ENCODE measurements around the gene SLC9A5.

DNA sequence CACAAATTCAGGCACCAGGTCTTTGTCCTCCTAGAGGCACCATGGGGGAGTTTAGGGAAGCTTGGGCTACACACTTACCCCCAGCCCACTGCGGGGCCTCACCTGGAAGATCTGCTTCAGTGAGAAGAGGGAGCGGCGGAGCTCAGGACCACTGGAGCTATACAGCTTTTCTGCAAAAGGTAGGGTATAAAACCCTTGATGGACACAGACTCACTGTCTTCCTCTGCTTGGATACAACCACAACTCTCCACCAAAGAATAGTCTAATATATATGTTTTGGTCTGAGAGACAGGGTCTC lies 10.6 kb upstream of the SLC9A5 start:
- TF ChIP-seq, protein P1, sequence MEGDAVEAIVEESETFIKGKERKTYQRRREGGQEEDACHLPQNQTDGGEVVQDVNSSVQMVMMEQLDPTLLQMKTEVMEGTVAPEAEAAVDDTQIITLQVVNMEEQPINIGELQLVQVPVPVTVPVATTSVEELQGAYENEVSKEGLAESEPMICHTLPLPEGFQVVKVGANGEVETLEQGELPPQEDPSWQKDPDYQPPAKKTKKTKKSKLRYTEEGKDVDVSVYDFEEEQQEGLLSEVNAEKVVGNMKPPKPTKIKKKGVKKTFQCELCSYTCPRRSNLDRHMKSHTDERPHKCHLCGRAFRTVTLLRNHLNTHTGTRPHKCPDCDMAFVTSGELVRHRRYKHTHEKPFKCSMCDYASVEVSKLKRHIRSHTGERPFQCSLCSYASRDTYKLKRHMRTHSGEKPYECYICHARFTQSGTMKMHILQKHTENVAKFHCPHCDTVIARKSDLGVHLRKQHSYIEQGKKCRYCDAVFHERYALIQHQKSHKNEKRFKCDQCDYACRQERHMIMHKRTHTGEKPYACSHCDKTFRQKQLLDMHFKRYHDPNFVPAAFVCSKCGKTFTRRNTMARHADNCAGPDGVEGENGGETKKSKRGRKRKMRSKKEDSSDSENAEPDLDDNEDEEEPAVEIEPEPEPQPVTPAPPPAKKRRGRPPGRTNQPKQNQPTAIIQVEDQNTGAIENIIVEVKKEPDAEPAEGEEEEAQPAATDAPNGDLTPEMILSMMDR (IDR thresholded peaks at IDR 0.05; ENCODE audit: low read depth, low read length) = no peak
- TF ChIP-seq EZH2phosphoT487 (IDR thresholded peaks at IDR 0.05; ENCODE audit: low read depth) = no peak
